ENCODE data around the gene GCNT1. TPM values are rescaled to one million over a fixed set of nuclear protein-coding genes. Genes with fewer than 3 reads are reported as not detected.

The GCNT1 gene
- polyA plus RNA-seq, 1 of the 3 experiments (the other 2 are of a cell fraction): 0.76 TPM

DNA sequence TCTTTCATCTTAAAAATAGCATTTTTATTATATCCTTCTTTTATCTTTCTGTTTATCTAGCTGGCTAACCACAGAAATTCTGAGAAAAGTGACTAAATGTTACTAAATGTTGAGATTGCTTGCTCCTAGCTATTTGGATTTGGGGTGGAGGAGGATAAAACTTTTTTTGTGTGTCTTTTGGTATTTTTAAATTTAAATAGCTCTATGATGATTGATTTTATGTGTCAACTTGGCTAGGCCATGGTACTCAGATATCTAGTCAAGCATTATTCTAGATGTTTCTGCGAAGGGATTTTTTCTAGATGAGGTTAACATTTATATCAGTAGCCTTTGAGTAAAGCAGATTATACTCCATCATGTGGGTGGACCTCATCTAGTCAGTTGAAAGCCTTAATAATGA lies 75.0 kb downstream of the GCNT1 start (continued):
- TF ChIP-seq, protein P1, sequence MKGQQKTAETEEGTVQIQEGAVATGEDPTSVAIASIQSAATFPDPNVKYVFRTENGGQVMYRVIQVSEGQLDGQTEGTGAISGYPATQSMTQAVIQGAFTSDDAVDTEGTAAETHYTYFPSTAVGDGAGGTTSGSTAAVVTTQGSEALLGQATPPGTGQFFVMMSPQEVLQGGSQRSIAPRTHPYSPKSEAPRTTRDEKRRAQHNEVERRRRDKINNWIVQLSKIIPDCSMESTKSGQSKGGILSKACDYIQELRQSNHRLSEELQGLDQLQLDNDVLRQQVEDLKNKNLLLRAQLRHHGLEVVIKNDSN (IDR thresholded peaks at IDR 0.05; ENCODE audit: borderline replicate concordance, low read depth): no peak
- no peak for TF ChIP-seq ELF1 (IDR thresholded peaks at IDR 0.05)
- TF ChIP-seq FOSL2 (IDR thresholded peaks at IDR 0.05; ENCODE audit: borderline replicate concordance, low read depth): no peak

DNA sequence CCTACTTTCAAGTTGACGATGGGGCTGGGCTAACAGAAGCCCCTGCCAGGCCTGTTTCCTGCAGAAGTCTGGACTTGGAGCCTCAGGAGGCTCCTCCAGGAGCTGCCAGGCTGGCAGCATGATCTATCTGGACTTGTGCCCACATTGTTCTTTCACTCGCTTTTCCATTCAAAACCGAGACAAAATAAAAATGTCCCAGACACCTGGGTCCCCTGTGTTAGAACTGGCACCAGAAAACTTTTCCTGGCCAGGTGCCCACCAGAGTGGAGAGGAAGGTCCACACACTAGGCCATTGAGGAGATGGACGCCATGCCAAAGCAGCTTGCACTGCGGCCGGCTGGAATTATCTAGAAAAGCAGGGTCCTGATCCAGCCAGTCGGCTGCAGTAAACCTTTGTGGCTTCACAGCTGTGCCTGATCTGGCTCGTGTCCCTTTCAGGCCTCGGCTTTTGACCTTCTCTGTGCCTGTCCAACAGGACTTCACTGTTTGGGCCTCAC lies 78.2 kb downstream of the GCNT1 start:
- Histone ChIP-seq H3K27me3 (ENCODE audit: insufficient read depth) (peaks cover 9% of the 10 kb centered on the region; the same call in 1 of the 2 replicates), H3K9me2 (no peaks in the 10 kb centered on the region), H3K4me1 (ENCODE audit: control insufficient read depth in 1 of 2, insufficient read depth in 2 of 2, low read depth in 1 of 2, low read length in 1 of 2) (no peaks in the 10 kb centered on the region), H3K27ac (ENCODE audit: low read depth in 2 of 2, low read length in 1 of 2) (no peak overlapping the region), H2AFZ (ENCODE audit: low read depth) (no peak overlapping the region), H3K79me2 (ENCODE audit: insufficient read depth) (no peaks in the 10 kb centered on the region), H3K9ac (no peak overlapping the region), H3K9me3 (no peaks in the 10 kb centered on the region), H3F3A (replicated peaks; ENCODE audit: insufficient read depth) (no peaks in the 10 kb centered on the region), H3K4me2 (no peak overlapping the region), H4K20me1 (ENCODE audit: insufficient read depth) (no peaks in the 10 kb centered on the region), H3K36me3 (replicated peaks in 1 of 2; ENCODE audit: control insufficient read depth in 1 of 2, insufficient read depth in 2 of 2, low read length in 1 of 2) (no peaks in the 10 kb centered on the region), H3K4me3 (ENCODE audit: low read depth in 2 of 2, low read length in 1 of 2) (no peak overlapping the region)
- ChIA-PET CTCF (no interaction called here), POLR2A (no interaction called here)
- WGBS (ENCODE audit: low lambda C conversion rate): 8% methylated on average over 9 of the region's 9 CpGs
- no peak for DNase-seq
- no peak for TF ChIP-seq YY1 (IDR thresholded peaks at IDR 0.05; ENCODE audit: low read depth)
- TF ChIP-seq, protein P2, sequence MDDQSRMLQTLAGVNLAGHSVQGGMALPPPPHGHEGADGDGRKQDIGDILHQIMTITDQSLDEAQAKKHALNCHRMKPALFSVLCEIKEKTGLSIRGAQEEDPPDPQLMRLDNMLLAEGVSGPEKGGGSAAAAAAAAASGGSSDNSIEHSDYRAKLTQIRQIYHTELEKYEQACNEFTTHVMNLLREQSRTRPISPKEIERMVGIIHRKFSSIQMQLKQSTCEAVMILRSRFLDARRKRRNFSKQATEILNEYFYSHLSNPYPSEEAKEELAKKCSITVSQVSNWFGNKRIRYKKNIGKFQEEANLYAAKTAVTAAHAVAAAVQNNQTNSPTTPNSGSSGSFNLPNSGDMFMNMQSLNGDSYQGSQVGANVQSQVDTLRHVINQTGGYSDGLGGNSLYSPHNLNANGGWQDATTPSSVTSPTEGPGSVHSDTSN (IDR thresholded peaks at IDR 0.05): no peak
- no peak for TF ChIP-seq FOSL2 (IDR thresholded peaks at IDR 0.05; ENCODE audit: borderline replicate concordance, low read depth)
- TF ChIP-seq MEF2A (IDR thresholded peaks at IDR 0.05; ENCODE audit: borderline replicate concordance, low read depth): no peak

DNA sequence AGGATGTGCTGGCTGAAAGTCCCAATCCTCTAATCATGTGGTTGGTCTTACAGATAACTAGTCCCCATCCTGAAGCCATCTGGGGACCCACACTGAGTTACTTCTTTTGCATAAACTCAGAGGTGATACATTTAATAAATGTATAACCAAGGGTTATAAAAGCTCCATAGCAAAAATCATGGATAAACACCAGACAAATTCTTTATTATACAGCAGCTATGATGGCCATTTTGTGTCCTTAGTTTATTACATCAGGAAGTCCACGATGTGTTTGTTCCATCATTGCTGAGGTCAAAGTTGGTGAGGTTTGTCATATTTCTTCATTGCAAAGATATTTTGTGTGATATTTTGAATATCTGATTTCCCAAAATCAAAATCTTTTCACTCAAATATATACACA lies 80.2 kb downstream of the GCNT1 start:
- Histone ChIP-seq H3K36me3 (replicated peaks in 1 of 2; ENCODE audit: control insufficient read depth in 1 of 2, insufficient read depth in 2 of 2, low read length in 1 of 2) (no peaks in the 10 kb centered on the region), H2AFZ (ENCODE audit: low read depth) (no peak overlapping the region), H3K9me2 (no peaks in the 10 kb centered on the region), H3K4me2 (no peak overlapping the region), H3K4me1 (ENCODE audit: control insufficient read depth in 1 of 2, insufficient read depth in 2 of 2, low read depth in 1 of 2, low read length in 1 of 2) (no peaks in the 10 kb centered on the region), H3F3A (replicated peaks; ENCODE audit: insufficient read depth) (no peaks in the 10 kb centered on the region), H3K4me3 (ENCODE audit: low read depth in 2 of 2, low read length in 1 of 2) (no peak overlapping the region), H3K79me2 (ENCODE audit: insufficient read depth) (no peaks in the 10 kb centered on the region), H3K27ac (ENCODE audit: low read depth in 2 of 2, low read length in 1 of 2) (no peak overlapping the region), H3K9ac (no peak overlapping the region), H3K9me3 (no peaks in the 10 kb centered on the region), H4K20me1 (ENCODE audit: insufficient read depth) (no peaks in the 10 kb centered on the region), H3K27me3 (ENCODE audit: insufficient read depth) (peaks cover 12% of the 10 kb centered on the region; the same call in 1 of the 2 replicates)
- no peak for DNase-seq
- ChIA-PET POLR2A (no interaction called here), CTCF (no interaction called here)
- TF ChIP-seq TEAD4 (IDR thresholded peaks at IDR 0.05; ENCODE audit: borderline replicate concordance, insufficient read depth) (no peak), NRF1 (IDR thresholded peaks at IDR 0.05; ENCODE audit: low read depth, low read length) (no peak), TCF12 (IDR thresholded peaks at IDR 0.05) (no peak), CHD2 (IDR thresholded peaks at IDR 0.05; ENCODE audit: low read length, partially characterized antibody) (no peak), JUND (IDR thresholded peaks at IDR 0.05) (no peak), MXI1 (IDR thresholded peaks at IDR 0.05; ENCODE audit: low read depth, low read length) (no peak), RFX5 (IDR thresholded peaks at IDR 0.05; ENCODE audit: low read length) (no peak), GATA2 (CRISPR knock-in tag; IDR thresholded peaks at IDR 0.05) (no peak), FOXM1 (IDR thresholded peaks at IDR 0.05; ENCODE audit: low read depth) (no peak), RAD21 (IDR thresholded peaks at IDR 0.05; ENCODE audit: low read length) (no peak), SIN3A (IDR thresholded peaks at IDR 0.05; ENCODE audit: borderline replicate concordance, low read depth, low read length) (no peak), FOSL2 (IDR thresholded peaks at IDR 0.05; ENCODE audit: borderline replicate concordance, low read depth) (no peak)
- TF ChIP-seq, protein P3, sequence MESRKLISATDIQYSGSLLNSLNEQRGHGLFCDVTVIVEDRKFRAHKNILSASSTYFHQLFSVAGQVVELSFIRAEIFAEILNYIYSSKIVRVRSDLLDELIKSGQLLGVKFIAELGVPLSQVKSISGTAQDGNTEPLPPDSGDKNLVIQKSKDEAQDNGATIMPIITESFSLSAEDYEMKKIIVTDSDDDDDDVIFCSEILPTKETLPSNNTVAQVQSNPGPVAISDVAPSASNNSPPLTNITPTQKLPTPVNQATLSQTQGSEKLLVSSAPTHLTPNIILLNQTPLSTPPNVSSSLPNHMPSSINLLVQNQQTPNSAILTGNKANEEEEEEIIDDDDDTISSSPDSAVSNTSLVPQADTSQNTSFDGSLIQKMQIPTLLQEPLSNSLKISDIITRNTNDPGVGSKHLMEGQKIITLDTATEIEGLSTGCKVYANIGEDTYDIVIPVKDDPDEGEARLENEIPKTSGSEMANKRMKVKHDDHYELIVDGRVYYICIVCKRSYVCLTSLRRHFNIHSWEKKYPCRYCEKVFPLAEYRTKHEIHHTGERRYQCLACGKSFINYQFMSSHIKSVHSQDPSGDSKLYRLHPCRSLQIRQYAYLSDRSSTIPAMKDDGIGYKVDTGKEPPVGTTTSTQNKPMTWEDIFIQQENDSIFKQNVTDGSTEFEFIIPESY (IDR thresholded peaks at IDR 0.05; ENCODE audit: borderline replicate concordance, low read depth): no peak
- TF ChIP-seq, protein P2 (IDR thresholded peaks at IDR 0.05): no peak
- 4% methylated on average over 1 of the region's 1 CpG for WGBS (ENCODE audit: low lambda C conversion rate)

All from SK-N-SH (cell line).